AG04449 (cell line): ENCODE results near the gene MGME1.

Experiments
- CTCF ChIA-PET: fragments of 350-600 bp; formaldehyde crosslinking; extraction: SDS; loops from one replicate; lab custom pipeline; 2021; ENCODE audit warnings: antibody characterized with exemption; lab: Yijun Ruan, JAX
- POLR2A ChIA-PET: fragments of 400-600, 350-600 bp; formaldehyde crosslinking; extraction: SDS; loops from one replicate; lab custom pipeline; 2020; ENCODE audit warnings: antibody characterized with exemption, inconsistent platforms; lab: Yijun Ruan, JAX
- DNase-seq: peaks from one replicate; pipeline ENCODE4 v3.0.0-alpha.2; 2010; ENCODE audit warnings: low read depth, low spot score
- H3K4me3 ChIP-seq: 2 replicates; pipeline ENCODE4 v1.5.1; 2011; ENCODE audit warnings: low read depth, mild to moderate bottlenecking, control low read depth, low read length
- CTCF ChIP-seq: IDR thresholded peaks from one replicate; pipeline ENCODE4 v1.5.1; 2011; ENCODE audit warnings: mild to moderate bottlenecking, moderate library complexity, low read length, control low read depth, inconsistent platforms; ENCODE audit not compliant: insufficient read depth; ENCODE audit errors: missing control alignments

Gene MGME1

GRCh38 chr20:17965042-17965697 lies 3.6 kb upstream of the MGME1 start:
- no peak for TF ChIP-seq CTCF
- ChIA-PET CTCF (interaction anchor here (0.7 to 1.8 kb wide), 6 partner anchors 9 to 67 kb away, joined by 3 to 6 read pairs (median 4); no protein-coding TSS in a partner anchor), POLR2A (no interaction called here)
- H3K4me3 ChIP-seq: peak overlapping the region; percentile 93
- DNase-seq: no peak

- peak; percentile 23 for TF ChIP-seq CTCF
- POLR2A ChIA-PET: interaction anchor here (0.7 to 1.8 kb wide), 4 partner anchors 8 to 490 kb away, joined by 3 to 5 read pairs (median 4); partner anchors contain the start of gene DSTN
- no peak for DNase-seq
- CTCF ChIA-PET: interaction anchor here (0.7 to 2.1 kb wide), 9 partner anchors 8 to 462 kb away, joined by 3 to 13 read pairs (median 3); no protein-coding TSS in a partner anchor
- H3K4me3 ChIP-seq: peak overlapping the region; percentile 93
Measured at GRCh38 chr20:17966432-17967310, 2.1 kb upstream of the MGME1 start.

- H3K4me3 ChIP-seq: peak overlapping the region; percentile 93
- no peak for DNase-seq
- CTCF ChIA-PET: interaction anchor here (0.9 to 2.1 kb wide), 8 partner anchors 9 to 463 kb away, joined by 3 to 13 read pairs (median 3); no protein-coding TSS in a partner anchor
- POLR2A ChIA-PET: interaction anchor here (1.0 to 2.5 kb wide), 8 partner anchors 8 to 426 kb away, joined by 3 to 8 read pairs (median 5); partner anchors contain the start of genes DSTN and RRBP1
- TF ChIP-seq CTCF: no peak
Measured at GRCh38 chr20:17967521-17968365, 1.1 kb upstream of the MGME1 start.

- no peak for TF ChIP-seq CTCF
- H3K4me3 ChIP-seq: peak overlapping the region; percentile 93
- POLR2A ChIA-PET: interaction anchor here (0.6 to 2.5 kb wide), 3 partner anchors 33 to 551 kb away, joined by 3 to 8 read pairs (median 3); no protein-coding TSS in a partner anchor
- CTCF ChIA-PET: interaction anchor here (0.9 to 2.2 kb wide), 6 partner anchors 14 to 464 kb away, joined by 3 to 12 read pairs (median 4); no protein-coding TSS in a partner anchor
- DNase-seq: no peak
Measured at GRCh38 chr20:17969278-17969883, 563 bp downstream of the MGME1 start.

- POLR2A ChIA-PET: interaction anchor here (0.7 to 2.5 kb wide), 2 partner anchors 33 to 394 kb away, joined by 3 to 8 read pairs; no protein-coding TSS in a partner anchor
- TF ChIP-seq CTCF: no peak
- peak overlapping the region; percentile 93 for H3K4me3 ChIP-seq
- CTCF ChIA-PET: interaction anchor here (0.9 to 2.2 kb wide), 9 partner anchors 13 to 467 kb away, joined by 3 to 12 read pairs (median 4); no protein-coding TSS in a partner anchor
- no peak for DNase-seq
Measured at GRCh38 chr20:17969884-17970409, 1.1 kb downstream of the MGME1 start.
